NCI-H2081 (cell line): ENCODE data around the gene HOATZ.

Experiments used
- DNase-seq, 2 experiments: peaks; one replicate each; lab custom pipeline; 2025; lab: John Stamatoyannopoulos, UW

Gene HOATZ

DNA sequence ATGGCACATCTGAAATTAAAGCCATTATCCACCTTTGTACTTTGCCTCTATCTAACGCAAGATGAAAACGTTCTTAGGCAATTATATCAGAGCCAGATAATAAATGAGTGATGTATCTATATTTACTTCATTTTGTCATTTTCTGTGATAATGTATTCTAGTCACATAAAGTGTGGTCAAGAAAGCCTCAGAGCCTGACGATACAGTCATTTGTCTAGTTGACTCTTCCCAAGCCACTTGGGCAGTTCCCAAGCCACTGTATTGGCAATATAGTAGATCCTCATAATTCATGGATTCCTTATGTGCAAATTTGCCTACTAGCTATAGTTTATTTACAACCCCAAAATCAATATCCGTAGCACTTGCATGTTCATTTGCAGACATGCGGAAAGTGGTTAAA lies 7.8 kb downstream of the HOATZ start:
- DNase-seq = no peak

DNA sequence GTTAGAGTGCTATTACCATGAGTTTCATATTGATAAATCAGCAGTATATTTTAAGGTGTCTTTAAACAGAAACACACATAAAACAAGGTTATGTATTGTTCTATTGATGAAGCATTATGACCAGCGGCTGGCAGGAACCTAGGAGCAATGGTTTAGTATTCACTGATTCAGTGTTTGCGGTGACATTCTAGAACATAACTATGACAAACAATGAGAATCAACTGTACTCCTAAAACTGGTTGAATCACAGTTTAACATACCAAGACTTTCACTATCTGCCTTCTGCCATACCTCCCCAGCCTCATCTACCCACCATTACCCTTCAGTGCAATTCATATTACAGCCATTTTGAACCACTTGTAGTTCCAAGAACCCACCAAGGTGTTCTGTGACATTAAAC lies 8.8 kb downstream of the HOATZ start:
- no peak for DNase-seq

DNA sequence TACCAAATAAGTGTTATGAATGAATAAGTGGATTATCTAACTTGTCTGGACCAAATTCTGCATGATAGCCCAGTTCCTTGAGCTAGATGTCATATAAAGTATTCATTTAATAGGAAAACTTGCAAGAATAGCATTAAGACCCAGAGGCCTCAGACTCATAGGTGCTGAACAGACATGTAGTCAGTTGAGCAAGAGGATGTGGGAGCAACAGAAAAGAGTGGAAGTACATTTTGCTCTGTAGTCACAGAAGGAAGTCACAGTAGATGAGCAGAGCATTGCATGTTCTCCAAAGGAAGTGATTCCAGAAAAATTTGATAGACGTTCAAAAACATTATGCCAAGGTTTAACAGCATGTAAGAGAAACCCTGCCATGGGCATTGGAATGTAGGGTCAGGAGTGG lies 9.5 kb downstream of the HOATZ start:
- DNase-seq = no peak

DNA sequence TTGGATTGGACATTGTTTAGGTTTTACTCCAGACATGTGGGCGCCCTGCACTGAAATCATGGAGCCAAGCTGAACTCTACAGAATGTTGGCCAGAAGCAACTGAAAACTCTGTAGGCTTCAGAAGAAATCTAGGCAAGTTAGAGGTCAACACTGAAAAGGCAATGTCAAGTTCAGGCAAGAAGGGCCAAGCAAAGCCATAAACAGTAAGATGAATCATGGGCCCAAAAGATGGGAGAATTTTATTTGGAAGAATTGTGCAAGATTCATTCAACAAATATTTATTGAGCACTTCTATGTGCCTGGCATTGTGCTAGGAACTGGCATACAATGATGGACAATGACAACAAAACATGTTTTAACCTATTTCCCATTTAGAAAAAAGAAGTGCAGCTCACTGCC lies 10.9 kb downstream of the HOATZ start:
- no peak for DNase-seq

DNA sequence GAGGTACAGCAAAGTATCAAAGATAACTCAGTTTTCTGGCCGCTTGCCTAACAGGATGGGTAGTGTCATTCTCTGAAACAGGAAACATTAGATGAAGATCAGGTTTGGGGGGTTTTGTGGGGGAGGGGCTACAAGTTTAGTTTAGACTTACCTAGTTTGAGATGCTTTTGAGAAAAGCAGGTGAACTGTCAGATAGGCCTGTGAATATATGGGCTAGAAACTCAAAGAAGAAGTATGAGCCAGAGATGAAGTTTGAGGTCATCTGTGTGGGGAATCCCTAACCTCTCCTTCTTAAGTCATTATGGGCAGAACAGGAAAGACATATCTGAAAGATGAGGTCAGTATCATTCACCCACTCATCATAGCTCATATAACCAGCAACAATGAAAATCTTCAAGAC lies 11.9 kb downstream of the HOATZ start:
- no peak for DNase-seq

DNA sequence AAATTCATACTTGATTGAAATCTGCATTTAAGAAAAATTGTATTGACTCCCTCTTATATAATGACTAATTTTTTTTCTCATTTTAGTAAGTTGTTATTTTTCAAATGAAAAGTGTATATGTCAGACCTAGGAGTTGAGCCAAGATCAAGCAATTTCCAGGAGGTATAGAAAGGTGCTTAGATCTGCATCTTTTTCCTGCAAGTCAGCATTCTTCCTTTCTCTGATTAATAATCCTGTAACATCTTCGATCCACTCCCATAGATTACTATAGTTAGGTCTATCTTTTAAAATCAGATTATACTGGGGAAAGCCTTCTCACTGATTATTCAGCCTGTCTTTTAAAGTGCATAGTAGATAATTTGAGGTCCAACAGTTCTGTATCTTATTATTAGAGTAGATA lies 12.7 kb downstream of the HOATZ start:
- DNase-seq = no peak

DNA sequence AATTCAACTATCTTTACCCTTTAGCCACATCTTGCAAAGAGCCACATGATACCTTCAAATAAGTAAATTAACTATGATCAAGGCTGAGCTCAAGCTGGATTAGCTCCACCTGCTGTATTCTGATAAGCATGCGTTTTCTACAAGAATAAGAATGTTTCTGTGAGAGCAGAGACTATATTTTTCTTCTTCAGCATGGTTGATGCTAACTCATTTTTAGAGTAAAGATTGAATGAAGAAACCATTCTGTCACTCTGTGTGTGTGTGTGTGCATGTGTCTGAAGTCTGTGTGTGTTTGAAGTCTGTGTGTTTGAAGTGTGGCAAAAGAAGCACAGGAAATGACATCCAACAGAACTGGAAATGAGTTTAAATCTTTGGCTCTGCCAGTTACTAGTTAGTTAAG lies 14.0 kb downstream of the HOATZ start:
- DNase-seq = no peak

DNA sequence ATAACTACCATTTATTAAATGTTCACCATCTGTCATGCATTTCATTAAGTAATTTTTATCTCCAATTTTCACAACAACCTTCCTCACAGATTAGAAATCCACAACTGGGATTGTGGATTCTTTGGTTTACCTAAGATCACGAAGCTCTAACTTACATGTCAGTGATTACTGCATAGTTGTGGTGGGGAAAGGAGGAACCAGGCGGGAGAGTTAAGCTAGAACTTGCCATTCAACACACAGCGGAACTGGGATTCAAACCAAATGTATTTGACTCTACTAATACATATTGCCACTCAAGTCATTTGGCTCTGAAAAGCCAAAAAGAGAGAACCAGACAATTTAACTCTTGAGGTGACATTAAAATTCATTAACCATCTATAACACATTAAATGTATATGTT lies 15.5 kb downstream of the HOATZ start:
- no peak for DNase-seq

DNA sequence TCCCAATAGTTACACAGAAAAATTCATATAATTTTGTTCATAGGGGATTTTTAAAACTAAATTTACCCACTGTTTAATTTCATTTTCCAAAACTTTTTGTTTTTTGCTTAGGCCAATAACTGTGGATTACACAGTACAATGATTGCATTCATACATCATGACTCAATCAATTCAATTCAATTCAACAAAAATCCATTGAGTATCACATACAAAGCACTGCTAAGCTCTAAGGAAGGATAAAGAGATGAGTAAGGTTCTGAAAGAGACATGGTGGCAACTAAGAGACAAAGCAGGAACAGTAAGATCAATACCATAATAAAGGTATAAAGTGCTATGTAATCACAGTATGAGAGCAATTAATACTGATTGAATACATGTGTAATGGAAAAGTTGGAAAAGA lies 16.6 kb downstream of the HOATZ start:
- no peak for DNase-seq

DNA sequence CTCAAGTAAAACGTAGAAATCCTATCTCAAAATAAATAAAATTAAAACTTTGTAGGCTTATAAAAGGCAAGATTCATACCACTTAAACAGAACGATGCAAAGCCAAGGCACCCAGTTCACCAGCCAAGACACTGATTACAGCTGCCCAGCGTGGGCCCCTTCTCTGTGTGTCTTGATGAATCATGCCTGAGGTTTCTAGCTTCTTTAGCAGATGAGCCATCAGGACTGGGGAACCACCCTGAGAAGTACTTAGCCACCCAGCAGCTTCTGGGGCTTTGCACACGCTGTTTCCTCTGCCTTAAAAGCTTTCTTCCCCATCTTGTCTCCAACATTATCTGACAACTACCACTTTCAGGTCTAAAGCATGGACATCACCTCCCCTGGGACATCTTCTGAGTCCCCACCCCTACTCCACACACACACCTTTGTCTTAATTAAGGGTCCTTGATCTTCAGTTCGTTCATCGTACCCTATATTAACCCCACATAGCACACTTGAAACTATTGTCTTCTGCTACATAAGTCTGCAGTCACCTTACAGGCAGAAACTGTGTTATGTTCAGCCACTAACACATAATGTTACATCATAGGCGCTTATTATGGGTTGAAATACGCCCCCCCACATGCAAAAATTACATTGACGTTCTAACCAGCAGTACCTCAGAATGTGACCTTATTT lies 17.2 kb downstream of the HOATZ start:
- DNase-seq = no peak

DNA sequence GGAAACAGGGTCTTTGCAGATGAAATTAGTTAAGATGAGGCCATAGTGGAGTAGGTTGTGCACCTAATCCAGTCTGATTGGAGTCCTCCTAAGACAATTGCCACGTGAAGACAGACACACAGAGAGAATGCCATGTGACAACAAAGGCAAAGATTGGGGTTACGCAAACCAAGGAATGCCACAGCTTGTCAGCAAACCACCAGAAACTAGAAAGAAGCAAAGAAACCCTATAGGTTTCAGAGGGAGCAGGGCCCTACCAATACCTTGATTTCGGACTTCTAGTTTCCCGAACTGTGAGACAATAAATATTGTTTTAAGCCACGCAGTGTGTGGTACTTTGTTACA lies 17.8 kb downstream of the HOATZ start:
- no peak for DNase-seq

DNA sequence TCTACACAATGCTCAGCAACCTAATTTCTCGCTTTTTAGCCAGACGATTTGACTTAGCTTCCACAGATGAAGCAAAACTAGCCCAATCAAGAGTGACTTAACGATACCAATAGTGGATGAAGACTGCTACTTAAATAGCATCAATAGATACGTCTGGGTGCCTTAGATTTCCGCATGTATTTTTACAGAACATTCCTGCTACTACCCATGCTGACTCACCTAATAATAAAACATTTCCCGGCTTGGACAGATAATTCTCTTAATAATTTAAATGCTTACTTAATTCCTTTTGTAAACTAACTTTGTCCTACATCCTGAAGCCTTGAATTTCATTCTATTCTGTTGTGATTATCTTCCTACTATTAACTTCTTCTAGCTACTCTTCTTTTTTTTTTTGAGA lies 20.7 kb downstream of the HOATZ start:
- no peak for DNase-seq

DNA sequence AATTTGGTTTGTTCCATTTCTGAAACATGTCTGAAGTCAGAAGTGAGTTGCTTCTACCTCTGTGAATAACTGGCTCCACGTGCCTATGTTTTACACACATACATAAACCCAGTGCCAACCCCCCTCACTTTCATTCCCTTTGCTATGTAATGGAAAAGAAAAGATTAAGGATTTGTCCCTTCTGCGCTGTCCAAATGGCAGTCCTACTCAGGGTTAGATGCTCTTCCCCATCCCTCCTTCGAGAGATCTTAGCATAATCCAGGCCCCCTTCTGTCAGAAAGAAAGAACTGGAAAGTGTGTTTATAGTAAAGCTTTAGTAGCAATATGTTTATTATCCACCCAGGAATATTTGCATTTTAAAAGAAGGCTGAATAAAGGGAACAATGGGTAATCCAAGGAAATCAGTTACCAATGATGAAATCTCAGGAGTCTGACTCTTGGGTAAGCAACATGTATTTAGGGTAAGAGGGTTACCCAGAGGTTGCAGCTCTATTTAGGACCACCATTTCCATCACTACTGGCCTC lies 22.8 kb downstream of the HOATZ start:
- DNase-seq = no peak

DNA sequence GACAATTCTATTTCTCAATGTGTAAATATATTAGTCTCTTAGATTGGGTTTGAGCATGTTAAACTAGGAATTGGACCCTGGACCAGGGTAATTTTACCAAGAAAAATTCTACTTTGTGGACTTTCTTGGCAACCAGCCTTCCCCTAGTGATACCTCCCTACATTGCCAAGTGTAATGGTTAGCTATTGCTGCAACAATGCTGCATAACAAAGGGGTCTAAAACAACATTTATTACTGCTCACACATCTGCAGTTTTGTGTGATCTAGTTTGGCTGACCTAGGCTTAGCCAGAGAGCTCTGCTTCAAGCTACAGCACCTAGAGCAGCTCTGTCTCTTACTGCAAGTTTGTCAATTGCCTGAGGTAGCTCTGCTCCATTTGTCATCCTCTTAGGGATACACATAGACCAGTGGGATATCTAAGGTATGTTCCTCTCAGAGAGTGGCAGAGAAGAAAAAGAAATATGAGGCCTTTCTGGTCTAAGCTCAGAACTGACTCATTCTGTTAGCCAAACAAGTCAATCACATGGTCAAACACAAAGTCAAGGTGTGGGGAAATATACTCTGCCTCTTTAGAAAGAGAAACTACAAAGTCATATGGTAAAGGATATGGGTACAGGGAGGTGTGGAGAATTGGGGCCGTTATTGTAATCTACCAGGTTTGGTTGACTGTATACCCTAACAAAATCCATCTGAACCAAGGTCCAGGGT lies 24.0 kb downstream of the HOATZ start:
- no peak for DNase-seq

DNA sequence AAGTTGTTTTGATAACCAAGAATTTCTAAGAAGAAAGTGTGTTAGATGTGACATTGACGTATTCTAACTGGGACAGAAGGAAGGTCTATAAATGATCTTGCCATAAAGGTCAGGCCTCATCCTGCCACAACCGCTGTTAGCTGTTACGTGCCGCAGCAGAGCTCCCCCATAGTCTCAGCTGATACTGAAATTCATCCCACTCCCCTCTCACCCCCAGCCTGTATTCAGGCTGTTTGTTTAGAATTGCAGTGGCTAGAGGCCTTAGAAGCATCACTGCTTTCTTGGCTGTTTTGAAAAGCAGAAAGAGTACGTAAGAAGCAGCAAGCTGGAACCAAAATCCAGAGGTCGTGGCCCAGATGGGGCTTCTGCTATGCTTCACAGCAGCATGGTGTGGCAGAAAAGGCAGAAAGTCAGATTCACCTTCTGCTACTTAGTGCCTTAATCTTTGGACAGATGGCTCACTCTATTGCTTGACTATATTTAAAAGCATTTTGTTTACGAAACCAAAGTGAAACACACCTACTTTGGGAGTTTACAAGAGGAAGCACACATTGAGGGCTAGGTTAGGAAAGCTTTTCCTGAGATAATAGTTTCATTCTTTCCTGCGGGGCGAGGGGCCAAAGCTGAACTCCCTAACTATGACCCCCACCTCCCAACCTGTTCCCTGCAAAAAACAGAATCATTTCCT lies 25.0 kb downstream of the HOATZ start:
- no peak for DNase-seq

DNA sequence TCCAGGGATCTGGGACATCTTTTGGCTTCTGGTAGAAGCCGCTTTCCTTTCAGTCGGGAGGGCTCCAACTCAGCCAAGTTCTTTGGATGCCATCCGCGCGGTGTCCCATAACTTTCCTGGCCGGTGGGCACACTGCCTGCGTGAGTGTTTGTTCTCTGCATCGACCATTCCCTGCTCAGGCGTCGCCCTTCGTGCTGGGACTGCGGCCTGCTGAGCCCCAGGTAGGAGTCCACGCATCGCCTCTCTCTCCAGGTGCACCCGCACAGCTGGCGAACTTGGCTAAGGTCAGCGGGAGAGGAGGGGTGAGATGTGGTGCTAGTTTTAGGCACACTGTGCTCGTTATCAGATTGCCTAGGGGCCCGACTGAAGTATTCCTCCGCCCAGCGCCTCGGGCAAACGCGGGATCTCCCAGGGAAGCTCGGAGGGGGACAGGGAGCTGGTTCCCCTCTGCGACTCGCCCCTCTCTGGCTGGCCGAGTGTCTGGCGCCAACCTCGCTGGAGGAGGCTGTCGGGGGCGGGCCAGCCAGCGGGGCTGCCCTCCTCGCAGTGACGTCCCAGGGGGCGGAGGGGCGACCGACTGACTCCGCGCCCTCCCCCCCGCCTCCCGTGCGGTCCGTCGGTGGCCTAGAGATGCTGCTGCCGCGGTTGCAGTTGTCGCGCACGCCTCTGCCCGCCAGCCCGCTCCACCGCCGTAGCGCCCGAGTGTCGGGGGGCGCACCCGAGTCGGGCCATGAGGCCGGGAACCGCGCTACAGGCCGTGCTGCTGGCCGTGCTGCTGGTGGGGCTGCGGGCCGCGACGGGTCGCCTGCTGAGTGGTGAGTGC lies 25.7 kb downstream of the HOATZ start, which contains the start of gene LAYN:
LAYN (plus strand) TSS at position 607 of the 823 bp plus-strand sequence; CDS start at position 731, 124 bp downstream.
- no peak for DNase-seq

DNA sequence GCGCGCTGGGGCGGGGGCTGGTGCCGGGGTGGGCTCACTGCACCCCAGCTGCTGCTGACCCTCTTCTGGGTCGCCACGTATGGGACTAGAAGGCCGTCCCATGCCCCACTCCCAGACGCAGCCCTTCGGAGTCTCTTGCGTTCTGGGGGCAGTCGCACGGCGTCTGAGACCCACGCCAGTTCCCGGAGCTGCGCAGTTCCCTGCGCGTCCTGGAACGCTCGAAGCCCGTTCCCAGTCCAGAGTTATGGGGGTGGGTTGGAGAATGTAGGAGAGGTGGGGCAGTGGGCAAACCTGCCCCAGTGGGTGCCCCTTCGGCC lies 26.3 kb downstream of the HOATZ start:
- no peak for DNase-seq

DNA sequence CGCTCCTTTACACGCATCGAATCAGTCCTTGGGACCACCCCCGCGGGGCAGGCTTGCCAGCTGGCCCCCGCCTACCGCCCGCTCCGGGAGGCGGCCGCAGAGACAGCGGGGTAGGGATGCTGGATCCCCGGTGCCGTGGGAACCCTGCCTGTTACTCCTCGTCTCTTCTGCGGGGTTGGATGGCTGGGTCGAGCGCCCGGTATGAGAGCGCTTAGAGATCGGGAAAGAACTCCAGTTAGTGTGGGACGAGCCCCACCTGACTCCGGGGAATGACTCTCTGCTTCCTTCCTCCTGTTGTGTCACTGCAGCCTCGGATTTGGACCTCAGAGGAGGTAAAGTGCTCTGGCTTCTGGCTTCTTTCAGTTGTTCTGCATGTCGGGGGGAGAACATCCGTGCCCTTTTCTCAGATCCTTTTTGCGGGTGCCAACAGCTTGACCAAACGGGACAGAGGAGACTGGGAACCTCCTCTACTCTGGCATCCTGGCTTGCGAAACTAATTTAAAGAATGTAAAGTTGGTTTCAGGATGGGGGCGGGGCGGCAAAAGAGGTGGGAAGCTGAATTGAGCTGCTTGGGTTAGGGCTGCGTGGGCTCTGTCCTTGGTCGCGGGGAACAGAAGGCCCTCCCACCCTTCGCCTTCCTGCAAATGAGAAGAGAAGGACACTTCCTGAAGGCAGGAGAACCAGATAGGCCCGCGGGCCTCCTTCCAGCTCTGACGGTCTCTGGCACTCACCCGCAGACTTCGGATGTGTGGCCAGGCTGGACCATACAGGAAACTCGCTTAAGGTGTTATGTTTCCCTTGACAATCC lies 26.9 kb downstream of the HOATZ start:
- no peak for DNase-seq

DNA sequence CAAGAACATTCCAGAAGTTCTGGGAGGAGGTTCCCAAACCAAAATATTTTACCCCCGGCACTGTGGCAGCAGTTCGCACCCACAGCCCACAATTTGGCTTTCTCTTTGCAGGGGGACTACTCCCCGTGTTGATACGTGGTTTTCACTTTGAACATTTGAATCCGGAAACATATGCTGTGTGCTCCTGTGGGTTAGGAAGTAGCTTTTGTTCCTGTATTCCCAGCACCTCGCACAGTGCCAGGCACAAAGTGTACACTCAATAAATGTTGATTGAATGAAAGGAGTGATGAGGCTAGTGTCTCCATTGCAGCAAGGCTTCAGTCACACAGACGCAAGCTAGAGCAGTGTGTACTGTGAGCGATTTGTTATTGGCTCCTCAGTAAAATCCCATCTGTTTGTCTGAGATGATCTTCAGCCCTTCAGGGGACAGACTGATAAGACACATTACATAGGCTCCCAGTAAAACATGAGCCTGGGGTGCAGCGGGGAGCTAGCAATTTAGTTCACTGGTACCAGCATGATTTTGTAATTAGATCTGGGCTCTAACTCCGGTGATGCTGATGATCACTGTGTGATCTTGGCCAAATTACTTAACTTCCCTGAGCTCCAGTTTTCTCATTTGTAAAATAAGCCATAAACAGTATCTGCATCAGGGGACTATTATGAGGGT lies 28.2 kb downstream of the HOATZ start:
- no peak for DNase-seq

DNA sequence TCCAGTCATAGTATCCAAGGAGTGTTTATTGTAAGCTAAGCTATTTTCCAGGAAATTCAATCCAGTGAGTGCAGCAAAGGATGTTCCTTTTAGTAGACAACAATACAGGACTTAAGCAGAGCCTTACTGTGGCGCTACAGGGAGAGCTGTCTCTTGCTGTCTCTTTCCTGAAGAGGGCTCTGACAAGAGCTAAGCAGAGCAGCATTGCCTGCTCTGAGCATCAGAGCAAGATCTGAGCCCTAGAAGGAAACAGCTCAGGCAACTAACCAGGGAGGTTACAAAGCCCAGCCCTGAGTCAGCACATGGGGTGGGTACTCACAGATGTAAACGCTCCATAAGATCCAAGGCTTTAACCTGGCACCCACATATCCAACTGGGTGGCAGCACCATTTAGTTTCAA lies 33.9 kb downstream of the HOATZ start:
- no peak for DNase-seq
